Suprapubic skin (tissue), 4 donors: ENCODE measurements around the gene SMIM29. TPM values are rescaled to one million over a fixed set of nuclear protein-coding genes. Genes with fewer than 3 reads are reported as not detected.
A peak's percentile ranks its signal among the peaks of the same experiment; 100 is the strongest.

Experiments used
- DNase-seq, 2 donors: peaks; one replicate each; pipeline ENCODE4 v3.0.0-alpha.2; 2019; ENCODE audit warnings: low spot score in 2 of 2
- H3K27ac ChIP-seq: fragments of 200-600 bp; sonication (generic); one replicate; pipeline ENCODE4 v1.5.1; 2019
- H3K27me3 ChIP-seq: fragments of 200-600 bp; sonication (generic); one replicate; pipeline ENCODE4 v1.5.1; 2019
- H3K36me3 ChIP-seq: fragments of 200-600 bp; sonication (generic); one replicate; pipeline ENCODE4 v1.5.1; 2019
- H3K4me1 ChIP-seq: fragments of 200-600 bp; sonication (generic); one replicate; pipeline ENCODE4 v1.5.1; 2019
- H3K4me3 ChIP-seq: fragments of 200-600 bp; sonication (generic); one replicate; pipeline ENCODE4 v1.5.1; 2019; ENCODE audit warnings: mild to moderate bottlenecking
- H3K9me3 ChIP-seq: fragments of 200-600 bp; sonication (generic); one replicate; pipeline ENCODE4 v1.5.1; 2019
- EP300 ChIP-seq: sonication (generic); formaldehyde crosslinking; IDR thresholded peaks from one replicate; pipeline ENCODE4 v1.6.1; 2017; ENCODE audit warnings: antibody characterized with exemption
- POLR2A ChIP-seq, 2 donors: fragments of 450-650 bp; IDR thresholded peaks; one replicate each; pipeline ENCODE4 v1.6.1; 2017; ENCODE audit warnings: antibody characterized with exemption in 2 of 2, mild to moderate bottlenecking in 2 of 2, moderate library complexity in 2 of 2
- POLR2AphosphoS5 ChIP-seq, 3 donors: sonication (generic); formaldehyde crosslinking; IDR thresholded peaks; one replicate each; pipeline ENCODE4 v1.6.1; 2017; ENCODE audit warnings: antibody characterized with exemption in 3 of 3
- WGBS: methylation state at CpG from one replicate; pipeline ENCODE4 v1.1.5; 2018; 5-methylcytosine and 5-hydroxymethylcytosine counted together
- total RNA-seq, 4 donors: library from RNA; depleted of rRNA; stranded (reverse); fragments of >200 nt; gene quantifications; one replicate each; pipeline ENCODE4 v1.1.0, GENCODE V29; 2016
- TF ChIP-seq, protein P1 (sequence below), 2 donors: fragments of 200-600 bp in 1 of 2; fragments of 450-650 bp in 1 of 2; sonication (generic) in 1 of 2; IDR thresholded peaks; one replicate each; pipeline ENCODE4 v1.5.1; 2016 to 2019; ENCODE audit warnings: antibody characterized with exemption in 2 of 2, mild to moderate bottlenecking in 1 of 2, moderate library complexity in 1 of 2

SMIM29 gene
- total RNA-seq, 4 donors from 2014 or later, result 45.2 to 58.8 (median 51.2) TPM

DNA sequence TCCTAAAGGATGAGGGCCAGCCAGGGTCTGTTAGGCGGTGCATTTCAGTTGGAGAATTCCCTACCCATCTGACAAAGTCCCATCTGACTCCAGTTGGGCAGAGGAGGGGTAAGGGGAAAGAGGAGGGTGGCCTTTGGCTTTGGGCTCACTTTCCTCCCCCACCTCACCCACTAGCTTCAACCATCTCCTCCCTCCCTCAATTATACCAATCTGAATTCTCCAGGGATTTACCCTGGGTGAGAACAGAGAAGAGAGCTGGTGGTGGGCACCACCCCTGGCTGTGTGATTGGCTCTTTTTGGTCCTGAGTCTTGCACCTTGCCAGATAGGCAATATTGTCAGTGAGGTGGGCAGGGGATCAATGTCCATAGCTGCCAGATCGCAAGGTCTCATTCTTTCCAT lies 8.9 kb downstream of the SMIM29 start:
- Histone ChIP-seq H3K4me3 (no peak overlapping the region), H3K4me1 (peaks cover 53% of the 10 kb centered on the region), H3K27ac (no peak overlapping the region), H3K36me3 (peaks cover 31% of the 10 kb centered on the region), H3K27me3 (no peaks in the 10 kb centered on the region), H3K9me3 (no peaks in the 10 kb centered on the region)
- TF ChIP-seq, protein P1, sequence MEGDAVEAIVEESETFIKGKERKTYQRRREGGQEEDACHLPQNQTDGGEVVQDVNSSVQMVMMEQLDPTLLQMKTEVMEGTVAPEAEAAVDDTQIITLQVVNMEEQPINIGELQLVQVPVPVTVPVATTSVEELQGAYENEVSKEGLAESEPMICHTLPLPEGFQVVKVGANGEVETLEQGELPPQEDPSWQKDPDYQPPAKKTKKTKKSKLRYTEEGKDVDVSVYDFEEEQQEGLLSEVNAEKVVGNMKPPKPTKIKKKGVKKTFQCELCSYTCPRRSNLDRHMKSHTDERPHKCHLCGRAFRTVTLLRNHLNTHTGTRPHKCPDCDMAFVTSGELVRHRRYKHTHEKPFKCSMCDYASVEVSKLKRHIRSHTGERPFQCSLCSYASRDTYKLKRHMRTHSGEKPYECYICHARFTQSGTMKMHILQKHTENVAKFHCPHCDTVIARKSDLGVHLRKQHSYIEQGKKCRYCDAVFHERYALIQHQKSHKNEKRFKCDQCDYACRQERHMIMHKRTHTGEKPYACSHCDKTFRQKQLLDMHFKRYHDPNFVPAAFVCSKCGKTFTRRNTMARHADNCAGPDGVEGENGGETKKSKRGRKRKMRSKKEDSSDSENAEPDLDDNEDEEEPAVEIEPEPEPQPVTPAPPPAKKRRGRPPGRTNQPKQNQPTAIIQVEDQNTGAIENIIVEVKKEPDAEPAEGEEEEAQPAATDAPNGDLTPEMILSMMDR (IDR thresholded peaks at IDR 0.05), result no peak
- TF ChIP-seq POLR2A (IDR thresholded peaks at IDR 0.05), result no peak
- no peak for TF ChIP-seq POLR2AphosphoS5 (IDR thresholded peaks at IDR 0.05)
- TF ChIP-seq EP300, result no peak
- DNase-seq, result peak in 1 of 2 donors; percentile 30
- WGBS, result 89% methylated on average over 2 of the region's 2 CpGs

DNA sequence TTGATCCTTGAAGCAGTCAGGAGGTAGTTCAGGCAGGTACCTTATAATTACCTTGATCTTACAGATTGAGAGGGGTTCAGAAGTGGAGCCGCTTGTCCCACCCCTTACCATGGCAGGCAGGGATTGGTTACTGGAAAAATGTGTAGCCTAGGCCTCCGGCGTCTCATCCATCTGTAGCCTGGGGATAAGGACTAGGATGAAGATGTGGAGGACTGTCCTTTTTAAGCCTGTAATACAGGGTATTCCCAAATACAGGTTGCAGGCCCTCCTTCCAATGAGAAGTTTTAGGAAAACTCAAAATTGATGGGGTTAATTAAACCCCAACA lies 9.3 kb downstream of the SMIM29 start:
- WGBS, result 85% methylated on average over 3 of the region's 3 CpGs
- H3K9me3 ChIP-seq, result no peaks in the 10 kb centered on the region
- H3K4me3 ChIP-seq, result no peak overlapping the region
- TF ChIP-seq POLR2AphosphoS5 (IDR thresholded peaks at IDR 0.05) (no peak), POLR2A (IDR thresholded peaks at IDR 0.05) (no peak), EP300 (no peak)
- TF ChIP-seq, protein P1 (IDR thresholded peaks at IDR 0.05), result no peak
- peaks cover 52% of the 10 kb centered on the region for H3K4me1 ChIP-seq
- H3K36me3 ChIP-seq, result peaks cover 31% of the 10 kb centered on the region
- H3K27ac ChIP-seq, result no peak overlapping the region
- H3K27me3 ChIP-seq, result no peaks in the 10 kb centered on the region
- DNase-seq, result peak in 1 of 2 donors; percentile 37

DNA sequence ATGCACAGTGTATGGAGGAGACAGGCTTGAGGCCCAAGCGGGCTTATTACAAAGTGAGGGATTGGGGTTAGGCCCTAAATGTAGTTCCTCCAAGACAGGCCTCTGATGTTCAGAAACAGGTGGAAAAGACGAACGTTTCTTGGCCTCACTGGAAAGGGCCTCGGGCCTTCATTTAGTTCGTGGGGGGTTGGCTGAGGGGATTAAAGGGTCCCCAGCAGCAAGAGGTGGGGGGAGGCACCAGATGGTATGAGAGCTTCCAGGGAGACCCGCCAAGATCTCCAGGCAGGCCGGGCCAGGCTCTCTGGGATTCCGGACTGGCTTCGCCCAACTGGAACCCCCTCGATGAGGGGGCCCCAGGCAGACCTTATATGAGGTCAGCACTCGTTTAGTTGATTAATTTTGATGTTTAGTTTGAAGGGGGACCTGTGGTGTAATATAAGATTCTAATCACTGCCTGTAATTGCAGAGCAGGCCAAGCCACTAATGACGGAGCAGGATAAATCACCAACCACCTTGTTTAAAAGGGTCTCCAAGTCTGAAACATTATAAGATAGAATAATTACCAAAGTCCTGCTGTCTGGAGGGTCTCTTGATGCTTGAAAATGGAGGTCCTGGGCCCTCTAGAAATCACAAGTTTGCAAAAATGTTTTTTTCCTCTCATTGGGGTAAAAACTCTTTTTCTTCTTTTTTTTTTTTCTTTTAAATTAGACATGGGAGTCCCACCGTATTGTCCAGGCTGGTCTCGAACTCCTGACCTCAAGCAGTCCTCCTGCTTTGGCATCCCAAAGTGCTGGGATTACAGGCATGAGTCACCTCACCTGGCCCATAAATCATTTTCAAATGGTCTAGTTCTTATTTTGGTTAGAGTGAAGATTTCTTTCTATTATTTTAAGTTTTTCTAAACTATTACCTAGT lies 10.0 kb downstream of the SMIM29 start:
- H3K9me3 ChIP-seq, result no peaks in the 10 kb centered on the region
- peak in 1 of 2 donors; percentile 63 for DNase-seq
- TF ChIP-seq POLR2A (IDR thresholded peaks at IDR 0.05) (no peak), EP300 (no peak), POLR2AphosphoS5 (IDR thresholded peaks at IDR 0.05) (no peak)
- TF ChIP-seq, protein P1 (IDR thresholded peaks at IDR 0.05), result no peak
- H3K27me3 ChIP-seq, result no peaks in the 10 kb centered on the region
- H3K4me1 ChIP-seq, result peaks cover 46% of the 10 kb centered on the region
- 65% methylated on average over 14 of the region's 14 CpGs for WGBS
- peak overlapping the region; percentile 92 for H3K27ac ChIP-seq
- H3K36me3 ChIP-seq, result peaks cover 31% of the 10 kb centered on the region
- H3K4me3 ChIP-seq, result peak overlapping the region; percentile 83

DNA sequence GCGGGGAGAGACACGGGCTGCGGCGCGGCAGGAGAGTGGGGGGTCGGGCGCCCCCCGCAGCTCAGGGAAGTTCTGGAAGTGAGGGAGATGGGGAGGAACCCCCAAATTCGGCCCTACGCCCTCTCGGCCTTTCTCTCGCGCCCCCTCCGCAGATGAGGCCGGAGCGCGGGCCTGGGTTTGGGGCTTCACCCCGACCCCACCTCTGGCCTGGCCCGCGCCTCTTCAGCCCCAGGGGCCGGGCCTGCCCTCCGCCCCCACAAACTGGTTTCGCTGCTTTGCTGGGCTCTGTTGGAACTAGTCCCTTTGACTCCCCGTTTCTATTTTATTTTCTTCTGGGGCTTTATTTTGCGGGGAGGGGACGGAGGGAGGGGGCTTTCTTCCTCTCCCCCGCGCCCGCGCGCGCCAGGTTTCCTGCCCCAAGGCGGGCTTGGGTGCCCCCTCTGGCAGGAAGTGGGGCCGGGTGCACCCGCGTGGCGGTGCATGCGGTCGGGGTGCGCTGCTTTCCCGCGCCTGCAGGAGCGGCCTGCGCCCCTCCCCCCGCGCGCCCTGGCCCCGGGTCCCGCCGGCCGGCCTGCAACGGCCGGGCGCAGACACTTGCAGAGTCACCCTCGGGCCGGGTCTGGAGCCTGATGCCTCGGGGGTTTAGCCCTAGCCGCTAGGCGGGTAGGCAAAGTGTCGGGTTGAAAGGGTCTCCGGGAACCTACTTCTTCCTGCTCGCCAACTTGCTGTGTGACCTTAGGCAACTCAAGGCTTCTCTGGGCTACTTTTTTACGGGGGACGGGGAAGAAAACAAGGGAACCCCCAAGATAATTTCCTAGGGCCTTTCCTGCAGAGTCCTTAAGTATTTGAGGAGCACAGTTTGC lies 10.9 kb downstream of the SMIM29 start:
- peak overlapping the region; percentile 92 for H3K27ac ChIP-seq
- no peak for TF ChIP-seq POLR2AphosphoS5 (IDR thresholded peaks at IDR 0.05)
- TF ChIP-seq, protein P1 (IDR thresholded peaks at IDR 0.05), result peak in 1 of 2 donors; percentile 13
- peaks cover 38% of the 10 kb centered on the region for H3K4me1 ChIP-seq
- no peaks in the 10 kb centered on the region for H3K27me3 ChIP-seq
- peak in 1 of 2 donors; percentile 68 for DNase-seq
- WGBS, result under 1% methylated on average over 23 of the region's 64 CpGs
- no peaks in the 10 kb centered on the region for H3K9me3 ChIP-seq
- H3K4me3 ChIP-seq, result peak overlapping the region; percentile 83
- H3K36me3 ChIP-seq, result peaks cover 26% of the 10 kb centered on the region

DNA sequence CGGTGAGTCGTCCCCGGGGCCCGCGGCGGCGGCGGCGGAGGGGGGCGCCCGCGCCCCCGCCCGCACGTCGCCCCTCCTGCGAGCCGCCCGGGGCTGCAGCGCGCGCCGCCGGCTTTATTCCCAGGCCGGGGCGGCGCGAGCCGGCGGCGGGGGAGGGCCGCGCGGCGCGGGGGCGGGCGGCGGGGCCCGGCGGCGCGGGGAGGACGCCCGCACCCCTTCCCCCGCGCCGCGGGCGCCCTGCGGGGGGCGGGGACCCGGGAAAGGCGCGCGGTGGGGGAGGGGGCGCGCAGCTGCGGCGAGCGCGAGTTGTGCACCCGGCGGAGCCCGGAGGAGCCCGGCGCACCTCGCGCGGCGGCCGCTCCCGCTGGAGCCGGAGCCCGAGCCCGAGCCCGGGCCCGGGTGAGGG lies 11.5 kb downstream of the SMIM29 start:
- H3K27me3 ChIP-seq, result no peaks in the 10 kb centered on the region
- no peak for DNase-seq
- no peak for TF ChIP-seq EP300
- no peak for TF ChIP-seq POLR2A (IDR thresholded peaks at IDR 0.05)
- TF ChIP-seq, protein P1 (IDR thresholded peaks at IDR 0.05), result no peak
- no peak for TF ChIP-seq POLR2AphosphoS5 (IDR thresholded peaks at IDR 0.05)
- H3K4me1 ChIP-seq, result peaks cover 38% of the 10 kb centered on the region
- peak overlapping the region; percentile 96 for H3K27ac ChIP-seq
- peaks cover 20% of the 10 kb centered on the region for H3K36me3 ChIP-seq
- WGBS, result no CpG with 5 or more reads among the region's 78 CpGs
- no peaks in the 10 kb centered on the region for H3K9me3 ChIP-seq
- peak overlapping the region; percentile 83 for H3K4me3 ChIP-seq
